A673 (cell line): ENCODE data around the gene TRIM52.

ENCODE experiments used
- CTCF ChIP-seq: fragments of 300-800, 200-600 bp; sonication (generic); conservative IDR thresholded peaks from 2 replicates; pipeline ENCODE4 v1.5.1; 2017; ENCODE audit warnings: low read depth, mild to moderate bottlenecking, antibody characterized with exemption, low read length, moderate library complexity, mixed read lengths
- EZH2 ChIP-seq: fragments of 200-600 bp; sonication (generic); IDR thresholded peaks from 2 replicates; pipeline ENCODE4 v1.6.1; 2017; ENCODE audit warnings: borderline replicate concordance, low read depth, mild to moderate bottlenecking, mixed read lengths, antibody characterized with exemption, low read length; ENCODE audit not compliant: poor library complexity, severe bottlenecking

GRCh38 chr5:181211208-181211607 lies 49.7 kb downstream of the TRIM52 start:
- TF ChIP-seq CTCF (0 out of 2 replicates have a peak, but pooled peaks have one; percentile 13), EZH2 (no peak)
